Transverse colon (tissue), 4 donors: ENCODE measurements around the gene CHTF8. TPM values are rescaled to one million over a fixed set of nuclear protein-coding genes. Genes with fewer than 3 reads are reported as not detected.

Experiments used
- DNase-seq: peaks from one replicate; pipeline ENCODE4 v3.0.0-alpha.2; 2019
- H3K27ac ChIP-seq, 4 donors: fragments of 200-600 bp; sonication (generic); 2 replicates each; pipeline ENCODE4 v1.5.1; 2016 to 2018; ENCODE audit warnings: inconsistent platforms in 4 of 4
- H3K27me3 ChIP-seq: fragments of 200-600 bp; sonication (generic); 2 replicates; pipeline ENCODE4 v1.5.1; 2017; ENCODE audit warnings: inconsistent platforms
- H3K36me3 ChIP-seq, 4 donors: fragments of 200-600 bp; sonication (generic); 2 replicates each; pipeline ENCODE4 v1.5.1; 2017 to 2019; ENCODE audit warnings: inconsistent platforms in 4 of 4
- H3K4me1 ChIP-seq, 4 donors: fragments of 200-600 bp; sonication (generic); 2 replicates each; pipeline ENCODE4 v1.5.1; 2017 to 2020; ENCODE audit warnings: inconsistent platforms in 4 of 4
- H3K4me3 ChIP-seq, 4 donors: fragments of 200-600 bp; sonication (generic); 1 replicate in 1 of 4; 2 replicates in 3 of 4; pipeline versions ENCODE4 v1.5.1 to v1.6.1; 2017 to 2019; ENCODE audit warnings: inconsistent platforms in 4 of 4
- H3K9me3 ChIP-seq, 2 donors: fragments of 200-600 bp; sonication (generic); 2 replicates each; pipeline ENCODE4 v1.5.1; 2017 to 2019; ENCODE audit warnings: inconsistent platforms in 2 of 2
- EP300 ChIP-seq: sonication (generic); formaldehyde crosslinking; IDR thresholded peaks from one replicate; pipeline ENCODE4 v1.6.1; 2017; ENCODE audit warnings: antibody characterized with exemption, low read depth
- POLR2A ChIP-seq: fragments of 450-650 bp; IDR thresholded peaks from one replicate; pipeline ENCODE4 v1.6.1; 2016; ENCODE audit warnings: antibody characterized with exemption, mild to moderate bottlenecking, moderate library complexity
- POLR2AphosphoS5 ChIP-seq, 3 donors: sonication (generic); formaldehyde crosslinking; IDR thresholded peaks; one replicate each; pipeline ENCODE4 v1.6.1; 2016; ENCODE audit warnings: antibody characterized with exemption in 3 of 3
- WGBS, 2 donors: methylation state at CpG; one replicate each; pipeline ENCODE4 v1.1.5; 2018; ENCODE audit warnings: low coverage in 1 of 2; 5-methylcytosine and 5-hydroxymethylcytosine counted together
- in situ Hi-C, 4 donors: fragments of 200-750 bp; cut with MboI; loops; one replicate each; pipeline versions ENCODE4 v1.15.0 to v1.15.1; 2017; ENCODE audit warnings: low sequenced_read_pairs in 3 of 4, low pct_ligation_motif_present in 1 of 4, low pct_unique_long_range_greater_than_20kb in 1 of 4
- intact Hi-C: fragments of 100-400 bp; cut with DNase I; formaldehyde crosslinking; loops from one replicate; pipeline ENCODE4 v1.15.1; 2023; ENCODE audit warnings: low total_unique reads
- total RNA-seq, 4 donors: library from RNA; depleted of rRNA; stranded (reverse); fragments of >200 nt; gene quantifications; one replicate each; pipeline ENCODE4 v1.1.0, GENCODE V29; 2016
- TF ChIP-seq, protein P1 (sequence below), 5 experiments: fragments of 200-600 bp in 3 of 5; fragments of 450-650 bp in 2 of 5; sonication (generic) in 3 of 5; IDR thresholded peaks; 1 replicate in 2 of 5; 2 replicates in 3 of 5; pipeline ENCODE4 v1.5.1; 2016 to 2017; ENCODE audit warnings: antibody characterized with exemption in 5 of 5, inconsistent platforms in 3 of 5, mild to moderate bottlenecking in 2 of 5, moderate library complexity in 1 of 5

The CHTF8 gene
- total RNA-seq, 4 donors from 2014 or later = 49.2 to 207 (median 68.9) TPM

DNA sequence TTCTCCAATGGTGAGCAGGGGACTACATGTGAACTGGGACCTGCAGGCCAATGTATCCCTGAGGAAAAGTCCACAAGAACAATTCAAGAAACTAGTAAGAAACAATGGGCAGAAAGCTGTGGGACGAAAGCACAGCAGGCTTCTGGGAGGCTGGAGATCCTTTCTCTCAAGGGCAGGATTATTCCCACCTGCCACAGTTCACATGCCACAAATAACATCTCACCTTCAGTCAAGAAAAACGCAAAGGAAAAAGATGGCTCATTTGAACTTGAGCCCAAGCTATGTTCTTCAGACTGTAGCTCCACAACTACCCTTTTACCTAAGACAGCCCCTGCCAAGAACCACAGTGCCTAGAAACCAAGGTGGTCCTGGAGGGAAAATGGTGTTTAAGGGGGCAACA lies 13.9 kb downstream of the CHTF8 start:
- Histone ChIP-seq H3K4me3 (no peak overlapping the region), H3K4me1 (peaks cover 0 to 5% (median 2%) of the 10 kb centered on the region in 4 donors), H3K9me3 (no peaks in the 10 kb centered on the region), H3K27ac (no peak overlapping the region), H3K27me3 (no peaks in the 10 kb centered on the region), H3K36me3 (peaks cover 0 to 53% (median 13%) of the 10 kb centered on the region in 4 donors)
- 95% methylated on average over 2 of the region's 2 CpGs; no CpG with 5 or more reads in 1 of the 2 donors for WGBS, 2 donors
- in situ Hi-C loops (loop anchor here in 1 of 4 donors (25.0 kb wide), 1 partner anchor 206 kb away; no protein-coding TSS in a partner anchor), intact Hi-C loops (no loop called here)
- TF ChIP-seq POLR2A (no peak), EP300 (no peak), POLR2AphosphoS5 (IDR thresholded peaks at IDR 0.05) (no peak)
- TF ChIP-seq, protein P1, sequence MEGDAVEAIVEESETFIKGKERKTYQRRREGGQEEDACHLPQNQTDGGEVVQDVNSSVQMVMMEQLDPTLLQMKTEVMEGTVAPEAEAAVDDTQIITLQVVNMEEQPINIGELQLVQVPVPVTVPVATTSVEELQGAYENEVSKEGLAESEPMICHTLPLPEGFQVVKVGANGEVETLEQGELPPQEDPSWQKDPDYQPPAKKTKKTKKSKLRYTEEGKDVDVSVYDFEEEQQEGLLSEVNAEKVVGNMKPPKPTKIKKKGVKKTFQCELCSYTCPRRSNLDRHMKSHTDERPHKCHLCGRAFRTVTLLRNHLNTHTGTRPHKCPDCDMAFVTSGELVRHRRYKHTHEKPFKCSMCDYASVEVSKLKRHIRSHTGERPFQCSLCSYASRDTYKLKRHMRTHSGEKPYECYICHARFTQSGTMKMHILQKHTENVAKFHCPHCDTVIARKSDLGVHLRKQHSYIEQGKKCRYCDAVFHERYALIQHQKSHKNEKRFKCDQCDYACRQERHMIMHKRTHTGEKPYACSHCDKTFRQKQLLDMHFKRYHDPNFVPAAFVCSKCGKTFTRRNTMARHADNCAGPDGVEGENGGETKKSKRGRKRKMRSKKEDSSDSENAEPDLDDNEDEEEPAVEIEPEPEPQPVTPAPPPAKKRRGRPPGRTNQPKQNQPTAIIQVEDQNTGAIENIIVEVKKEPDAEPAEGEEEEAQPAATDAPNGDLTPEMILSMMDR (IDR thresholded peaks at IDR 0.05) = no peak
- DNase-seq = no peak

DNA sequence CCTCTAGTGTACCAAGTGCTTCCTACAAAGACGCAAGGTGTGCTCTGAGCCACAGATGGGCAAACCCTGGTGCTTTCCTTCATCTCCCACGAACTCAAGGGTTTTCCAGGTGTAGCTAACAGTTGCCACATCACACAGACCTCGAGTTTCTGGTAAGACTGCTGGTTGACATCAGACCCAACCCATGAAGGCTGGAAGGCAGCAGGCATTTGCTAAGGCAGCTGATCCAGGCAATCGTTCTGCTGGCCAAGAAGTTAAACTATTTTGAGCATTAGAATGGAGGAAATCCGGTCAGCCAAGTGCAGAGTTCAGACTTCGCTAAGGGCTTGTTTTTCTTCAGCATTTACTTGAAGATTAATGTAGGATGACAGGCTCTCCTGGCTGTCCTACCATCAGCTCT lies 15.5 kb downstream of the CHTF8 start:
- WGBS, 2 donors = 65 to 73% methylated on average over 4 to 6 of the region's 6 CpGs
- H3K4me3 ChIP-seq = no peak overlapping the region
- in situ Hi-C loops (loop anchor here in 1 of 4 donors (25.0 kb wide), 1 partner anchor 205 kb away; no protein-coding TSS in a partner anchor), intact Hi-C loops (no loop called here)
- H3K4me1 ChIP-seq = peaks cover 0 to 4% (median 0%) of the 10 kb centered on the region in 4 donors
- no peaks in the 10 kb centered on the region for H3K9me3 ChIP-seq
- TF ChIP-seq, protein P1 (IDR thresholded peaks at IDR 0.05) = no peak
- TF ChIP-seq EP300 (no peak), POLR2AphosphoS5 (IDR thresholded peaks at IDR 0.05) (no peak), POLR2A (no peak)
- no peak for DNase-seq
- H3K27ac ChIP-seq = no peak overlapping the region
- no peaks in the 10 kb centered on the region for H3K27me3 ChIP-seq
- H3K36me3 ChIP-seq = peaks cover 0 to 53% (median 13%) of the 10 kb centered on the region in 4 donors

DNA sequence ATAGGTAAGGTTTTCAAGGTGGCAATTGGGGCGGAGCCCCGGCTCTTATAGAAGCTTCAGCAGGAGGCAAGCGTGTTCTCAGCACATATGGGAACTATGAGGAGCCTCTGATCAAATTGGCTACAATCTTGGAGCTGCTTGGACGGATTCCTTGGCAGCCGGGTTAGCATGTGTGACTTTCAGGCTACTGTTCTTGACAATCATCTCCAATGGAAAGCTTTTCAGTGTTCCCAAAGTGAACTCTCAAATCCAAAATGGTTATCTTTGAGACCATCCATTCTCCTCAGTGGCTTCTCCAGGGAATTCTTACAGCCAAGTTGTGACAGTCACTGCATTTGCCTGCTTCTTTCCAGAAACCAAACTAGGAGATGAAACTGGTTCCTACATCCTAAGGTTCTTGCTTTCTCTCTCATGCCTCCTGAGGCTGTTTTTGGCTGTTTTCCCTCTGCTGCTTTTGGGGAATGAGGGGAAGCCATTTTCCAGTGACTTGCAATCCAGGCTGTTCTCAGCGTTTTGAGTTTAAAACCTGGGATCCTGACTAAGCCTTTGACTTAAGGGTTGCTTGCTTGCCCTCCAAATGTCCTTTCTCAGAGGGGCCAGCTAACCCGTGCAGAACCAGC lies 16.0 kb downstream of the CHTF8 start:
- TF ChIP-seq POLR2AphosphoS5 (IDR thresholded peaks at IDR 0.05) (no peak), POLR2A (no peak), EP300 (no peak)
- TF ChIP-seq, protein P1 (IDR thresholded peaks at IDR 0.05) = no peak
- Histone ChIP-seq H3K9me3 (no peaks in the 10 kb centered on the region), H3K27me3 (no peaks in the 10 kb centered on the region), H3K36me3 (peaks cover 0 to 53% (median 13%) of the 10 kb centered on the region in 4 donors), H3K27ac (no peak overlapping the region), H3K4me3 (no peak overlapping the region), H3K4me1 (peaks cover 0 to 4% (median 0%) of the 10 kb centered on the region in 4 donors)
- WGBS, 2 donors = 86 to 92% methylated on average over 5 to 7 of the region's 7 CpGs
- intact Hi-C loops (no loop called here), in situ Hi-C loops (loop anchor here in 1 of 4 donors (25.0 kb wide), 1 partner anchor 204 kb away; no protein-coding TSS in a partner anchor)
- DNase-seq = no peak

DNA sequence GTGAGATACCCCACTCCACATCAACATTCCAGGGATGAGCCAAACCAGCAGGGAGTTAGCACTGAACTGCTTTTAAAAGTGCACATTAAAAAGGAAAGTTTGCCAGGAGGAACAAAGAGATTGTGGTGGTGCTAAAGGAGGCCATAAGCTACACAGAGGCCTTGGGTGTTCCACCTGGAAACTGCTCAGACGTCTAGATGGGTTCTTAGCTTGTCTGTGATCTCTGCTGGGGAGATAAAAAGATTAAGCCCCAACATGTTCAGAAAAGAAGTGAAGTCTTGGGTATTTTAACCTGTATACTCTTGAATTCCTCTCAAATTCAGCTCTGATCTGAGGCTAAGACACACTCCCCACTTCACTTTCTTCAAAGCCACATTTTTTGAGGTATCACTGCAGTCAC lies 16.6 kb downstream of the CHTF8 start:
- Histone ChIP-seq H3K27me3 (no peaks in the 10 kb centered on the region), H3K4me1 (peaks cover 0 to 4% (median 0%) of the 10 kb centered on the region in 4 donors), H3K9me3 (no peaks in the 10 kb centered on the region), H3K4me3 (no peak overlapping the region), H3K36me3 (peaks cover 0 to 49% (median 13%) of the 10 kb centered on the region in 4 donors), H3K27ac (no peak overlapping the region)
- WGBS, 2 donors = 67 to 100% methylated on average over 1 of the region's 1 CpG
- intact Hi-C loops = no loop called here
- DNase-seq = no peak
- TF ChIP-seq POLR2A (no peak), EP300 (no peak), POLR2AphosphoS5 (IDR thresholded peaks at IDR 0.05) (no peak)
- TF ChIP-seq, protein P1 (IDR thresholded peaks at IDR 0.05) = no peak
- in situ Hi-C loops = loop anchor here in 1 of 4 donors (25.0 kb wide), 1 partner anchor 204 kb away; no protein-coding TSS in a partner anchor
